T-cell (primary cell): ENCODE results near the gene C6orf47. TPM values are rescaled to one million over a fixed set of nuclear protein-coding genes. Genes with fewer than 3 reads are reported as not detected.

Experiments used
- ATAC-seq, 4 experiments: fragments of 200-7000 bp in 3 of 4; fragments of 150-1000 bp in 1 of 4; cut with Tn5 transposase; replicated peaks in 1 of 4; 1 replicate in 3 of 4; 2 replicates in 1 of 4; pipeline ENCODE4 v1.10.0; 2021; ENCODE audit warnings: moderate library complexity in 3 of 4, mild to moderate bottlenecking in 2 of 4, moderate number of reproducible peaks in 1 of 4
- CTCF ChIA-PET, 2 donors: fragments of 300-600 bp; sonication (Branson Sonifier 250); formaldehyde crosslinking; loops; one replicate each; lab custom pipeline; 2022; ENCODE audit warnings: antibody characterized with exemption in 2 of 2; lab: Charles Lee
- POLR2A ChIA-PET, 2 donors: fragments of 300-600 bp; sonication (Branson Sonifier 250); formaldehyde crosslinking; loops; one replicate each; lab custom pipeline; 2022; ENCODE audit warnings: antibody characterized with exemption in 2 of 2; lab: Charles Lee
- DNase-seq, 35 experiments: peaks; one replicate each; pipeline versions ENCODE4 v3.0.0 to v3.0.0-alpha.2; 2013 to 2023
- H3K27ac ChIP-seq: one replicate; pipeline ENCODE4 v1.5.1; 2013; ENCODE audit warnings: low read length
- H3K27me3 ChIP-seq, 2 experiments: replicated peaks in 1 of 2; 1 replicate in 1 of 2; 2 replicates in 1 of 2; pipeline versions ENCODE4 v1.6.1 to v1.7.0; 2013; ENCODE audit warnings: low read length in 1 of 2, mixed read lengths in 1 of 2; ENCODE audit not compliant: control insufficient read depth in 2 of 2, insufficient read depth in 2 of 2; ENCODE audit errors: extremely low read depth in 1 of 2
- H3K36me3 ChIP-seq, 2 donors: 1 replicate in 1 of 2; 2 replicates in 1 of 2; pipeline versions ENCODE4 v1.6.1 to v1.7.0; 2013; ENCODE audit warnings: low read length in 1 of 2; ENCODE audit not compliant: control insufficient read depth in 2 of 2, insufficient read depth in 1 of 2; ENCODE audit errors: extremely low read depth in 1 of 2
- H3K4me1 ChIP-seq, 2 experiments: 1 replicate in 1 of 2; 2 replicates in 1 of 2; pipeline versions ENCODE4 v1.6.1 to v1.7.0; 2013; ENCODE audit warnings: low read length in 2 of 2, mixed read lengths in 1 of 2; ENCODE audit not compliant: insufficient read depth in 2 of 2, control insufficient read depth in 1 of 2; ENCODE audit errors: extremely low read depth in 1 of 2
- H3K4me3 ChIP-seq, 2 donors: 1 replicate in 1 of 2; 2 replicates in 1 of 2; pipeline versions ENCODE4 v1.5.1 to v1.7.0; 2013; ENCODE audit warnings: mild to moderate bottlenecking in 2 of 2, low read length in 1 of 2, moderate library complexity in 1 of 2; ENCODE audit not compliant: control insufficient read depth in 1 of 2; ENCODE audit errors: extremely low read depth in 1 of 2
- H3K9me3 ChIP-seq: 2 replicates; pipeline ENCODE4 v1.7.0; 2013
- H3K27ac Mint-ChIP-seq, 2 donors: one replicate each; pipeline ENCODE4 v1.8.0; 2020 to 2021; ENCODE audit warnings: mild to moderate bottlenecking in 2 of 2, mixed read lengths in 2 of 2
- H3K27me3 Mint-ChIP-seq, 2 donors: one replicate each; pipeline ENCODE4 v1.8.0; 2021 to 2022; ENCODE audit warnings: mixed read lengths in 2 of 2
- H3K36me3 Mint-ChIP-seq: one replicate; pipeline ENCODE4 v1.8.0; 2021; ENCODE audit warnings: mixed read lengths
- H3K4me1 Mint-ChIP-seq, 3 donors: one replicate each; pipeline ENCODE4 v1.8.0; 2020 to 2022; ENCODE audit warnings: mixed read lengths in 3 of 3, mild to moderate bottlenecking in 1 of 3
- H3K4me3 Mint-ChIP-seq, 3 donors: one replicate each; pipeline ENCODE4 v1.8.0; 2020 to 2022; ENCODE audit warnings: mild to moderate bottlenecking in 3 of 3, mixed read lengths in 3 of 3, moderate library complexity in 3 of 3
- H3K9me3 Mint-ChIP-seq, 3 donors: one replicate each; pipeline ENCODE4 v1.8.0; 2020 to 2022; ENCODE audit warnings: mixed read lengths in 3 of 3
- WGBS: methylation state at CpG from one replicate; pipeline ENCODE4 v1.1.5; 2013; ENCODE audit warnings: missing lambda C conversion rate; ENCODE audit not compliant: insufficient coverage; 5-methylcytosine and 5-hydroxymethylcytosine counted together
- total RNA-seq, 35 experiments: library from RNA in 6 of 35; stranded (reverse) in 6 of 35; fragments of 120-200 nt in 1 of 35; gene quantifications; one replicate each; pipeline versions ENCODE4 v1.2.1 to v1.2.4 and lab custom pipeline; 2013 to 2026

C6orf47 gene
- total RNA-seq, 5 donors from 2014 or later (not counting 1 experiment from before 2014, with no cell fraction given), result 16.3 to 36.2 (median 33.4) TPM

DNA sequence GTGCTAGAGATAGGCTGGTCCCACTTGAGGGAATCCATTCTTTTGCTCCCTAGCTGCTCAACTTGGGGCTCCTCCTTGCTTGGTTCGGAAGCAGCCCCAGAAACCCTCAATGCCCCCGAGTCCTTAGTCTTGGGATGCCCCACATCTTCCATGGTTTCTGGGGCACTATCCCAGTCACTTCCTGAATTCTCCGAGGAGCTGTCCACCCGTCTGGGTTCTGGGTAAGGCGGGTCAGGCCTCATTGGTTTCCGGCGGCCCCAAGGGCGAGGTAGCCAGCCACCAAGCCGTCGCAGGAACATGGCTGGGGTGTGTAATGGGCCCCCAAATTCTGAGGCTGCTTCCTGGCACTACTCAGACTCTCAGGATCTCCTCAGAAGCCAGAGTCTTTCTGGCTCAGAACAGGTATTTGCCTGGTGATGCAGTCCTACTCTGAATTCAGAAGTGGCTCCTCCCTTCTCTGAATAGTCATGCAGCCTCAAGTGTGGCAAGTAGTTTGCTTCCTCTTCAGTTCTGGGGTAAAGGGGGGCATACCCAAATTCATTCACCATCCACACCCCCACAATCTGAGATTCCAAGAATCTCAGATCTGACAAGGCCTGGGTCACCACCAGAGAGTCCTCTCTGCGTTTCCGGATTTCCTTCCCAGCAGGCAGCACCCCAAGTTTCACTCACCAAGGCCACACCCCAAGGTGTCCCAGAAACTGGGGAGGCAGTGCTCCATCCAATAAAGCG lies 763 bp downstream of the C6orf47 start:
- H3K4me3 Mint-ChIP-seq, result peak overlapping the region; percentile 89 to 92 (median 90)
- Histone ChIP-seq H3K4me1 (peaks cover 21 to 73% of the 10 kb centered on the region in 2 experiments), H3K27me3 (no peaks in the 10 kb centered on the region), H3K9me3 (no peaks in the 10 kb centered on the region), H3K4me3 (peak overlapping the region; percentile 73 to 82), H3K27ac (peak overlapping the region; percentile 73), H3K36me3 (peaks cover 0 to 45% of the 10 kb centered on the region in 2 donors)
- H3K27ac Mint-ChIP-seq, result peak overlapping the region; percentile 90 to 91
- H3K36me3 Mint-ChIP-seq, result peaks cover 22% of the 10 kb centered on the region
- no peaks in the 10 kb centered on the region for H3K27me3 Mint-ChIP-seq
- WGBS, result 26% methylated on average over 9 of the region's 13 CpGs
- CTCF ChIA-PET, result interaction anchor here (0.7 kb wide), 2 partner anchors 86 to 110 kb away, joined by 3 to 4 read pairs; no protein-coding TSS in a partner anchor
- DNase-seq (peak in 5 of 35 experiments; percentile 17 to 53 (median 26)), ATAC-seq (peak; percentile 34 to 42 (median 39))
- H3K4me1 Mint-ChIP-seq, result peaks cover 72 to 86% (median 76%) of the 10 kb centered on the region in 3 donors
- POLR2A ChIA-PET, result interaction anchor here in 1 of 2 donors (1.0 kb wide), 1 partner anchor 469 kb away, joined by 3 read pairs; no protein-coding TSS in a partner anchor
- no peaks in the 10 kb centered on the region for H3K9me3 Mint-ChIP-seq

DNA sequence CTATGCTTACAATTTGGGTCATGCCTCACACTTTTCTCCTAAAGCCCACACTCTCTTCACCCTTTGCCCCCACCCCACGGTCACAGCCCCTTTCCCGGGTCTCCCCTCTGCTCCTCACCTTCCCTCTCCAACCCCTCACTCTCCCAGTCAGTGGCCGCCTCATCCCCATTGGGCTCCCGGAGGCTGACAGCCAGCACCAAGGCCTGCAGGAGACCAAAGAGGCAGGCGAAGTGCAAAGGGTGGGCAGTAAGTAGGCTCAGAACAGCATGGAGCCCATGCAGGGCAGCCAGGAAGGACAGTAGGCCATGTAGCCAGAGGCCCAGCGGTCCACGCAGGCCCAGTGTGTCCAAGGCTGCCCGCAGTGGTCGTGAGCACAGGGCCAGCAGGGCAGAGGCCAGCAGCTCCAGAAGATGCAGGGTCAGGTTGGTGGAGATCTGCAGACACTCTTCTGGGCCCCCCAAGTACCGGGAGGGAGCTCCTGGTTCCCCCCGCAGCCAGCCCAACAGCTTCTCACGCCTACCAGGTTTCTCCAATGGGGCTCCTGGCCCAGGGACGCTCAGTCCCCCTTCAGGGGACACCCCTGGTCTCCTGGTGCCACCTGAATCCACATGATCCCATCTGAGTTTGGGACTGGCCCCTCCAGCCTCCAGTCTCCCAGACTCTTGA lies 1.5 kb downstream of the C6orf47 start:
- H3K4me1 Mint-ChIP-seq, result peaks cover 65 to 79% (median 69%) of the 10 kb centered on the region in 3 donors
- H3K27ac ChIP-seq, result peak overlapping the region; percentile 73
- peaks cover 0 to 45% of the 10 kb centered on the region in 2 donors for H3K36me3 ChIP-seq
- H3K27me3 ChIP-seq, result no peaks in the 10 kb centered on the region
- H3K9me3 Mint-ChIP-seq, result no peaks in the 10 kb centered on the region
- peak overlapping the region; percentile 90 to 91 for H3K27ac Mint-ChIP-seq
- peak overlapping the region; percentile 89 to 92 (median 90) for H3K4me3 Mint-ChIP-seq
- POLR2A ChIA-PET, result interaction anchor here (0.6 to 0.7 kb wide), 2 partner anchors 126 to 307 kb away, joined by 4 to 6 read pairs; no protein-coding TSS in a partner anchor
- H3K9me3 ChIP-seq, result no peaks in the 10 kb centered on the region
- DNase-seq, result no peak
- H3K4me3 ChIP-seq, result peak overlapping the region; percentile 73 to 82
- peaks cover 18 to 66% of the 10 kb centered on the region in 2 experiments for H3K4me1 ChIP-seq
- H3K27me3 Mint-ChIP-seq, result no peaks in the 10 kb centered on the region
- H3K36me3 Mint-ChIP-seq, result peaks cover 17% of the 10 kb centered on the region
- 91% methylated on average over 11 of the region's 13 CpGs for WGBS
- CTCF ChIA-PET, result interaction anchor here in 1 of 2 donors (0.7 kb wide), 2 partner anchors 13 to 1003 kb away, joined by 3 to 6 read pairs; no protein-coding TSS in a partner anchor
- ATAC-seq, result no peak

DNA sequence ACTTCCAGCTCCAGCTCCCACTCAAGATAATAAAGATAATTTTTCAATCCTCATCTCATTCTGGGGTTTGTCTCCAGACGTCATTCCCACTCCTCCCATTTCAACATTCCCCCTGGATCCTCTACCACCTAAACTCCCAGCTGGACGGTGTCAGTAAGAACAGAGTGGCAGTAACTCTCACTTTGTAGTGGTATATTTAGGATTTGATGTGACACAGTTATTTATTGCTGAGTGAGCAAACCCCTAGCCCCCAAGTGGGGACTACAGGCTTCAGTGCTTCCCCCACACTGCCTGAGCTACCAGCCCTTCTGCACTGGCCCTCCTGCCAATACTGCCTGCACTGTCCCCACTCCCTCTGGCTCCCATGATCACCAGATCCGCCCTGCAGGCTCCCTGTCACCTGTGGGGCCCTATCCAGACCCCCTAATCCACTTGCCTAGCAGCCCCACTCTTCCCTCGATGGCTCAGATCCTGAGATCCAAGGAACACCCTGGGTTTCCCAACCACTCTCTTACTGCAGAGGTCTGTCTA lies 2.4 kb downstream of the C6orf47 start:
- ATAC-seq (no peak), DNase-seq (no peak)
- peak overlapping the region; percentile 89 to 92 (median 90) for H3K4me3 Mint-ChIP-seq
- H3K9me3 Mint-ChIP-seq, result no peaks in the 10 kb centered on the region
- peaks cover 60 to 70% (median 60%) of the 10 kb centered on the region in 3 donors for H3K4me1 Mint-ChIP-seq
- H3K27ac ChIP-seq, result no peak overlapping the region
- H3K4me1 ChIP-seq, result peaks cover 16 to 64% of the 10 kb centered on the region in 2 experiments
- CTCF ChIA-PET, result interaction anchor here in 1 of 2 donors (0.6 to 0.7 kb wide), 3 partner anchors 14 to 1002 kb away, joined by 3 to 10 read pairs (median 6); no protein-coding TSS in a partner anchor
- peaks cover 0 to 41% of the 10 kb centered on the region in 2 donors for H3K36me3 ChIP-seq
- H3K9me3 ChIP-seq, result no peaks in the 10 kb centered on the region
- H3K36me3 Mint-ChIP-seq, result peaks cover 11% of the 10 kb centered on the region
- H3K4me3 ChIP-seq, result no peak overlapping the region
- no peaks in the 10 kb centered on the region for H3K27me3 ChIP-seq
- H3K27ac Mint-ChIP-seq, result peak overlapping the region; percentile 76 to 91
- no peaks in the 10 kb centered on the region for H3K27me3 Mint-ChIP-seq
- WGBS, result 85% methylated on average over 2 of the region's 4 CpGs
- POLR2A ChIA-PET, result interaction anchor here in 1 of 2 donors (0.7 kb wide), 1 partner anchor 307 kb away, joined by 4 read pairs; no protein-coding TSS in a partner anchor

DNA sequence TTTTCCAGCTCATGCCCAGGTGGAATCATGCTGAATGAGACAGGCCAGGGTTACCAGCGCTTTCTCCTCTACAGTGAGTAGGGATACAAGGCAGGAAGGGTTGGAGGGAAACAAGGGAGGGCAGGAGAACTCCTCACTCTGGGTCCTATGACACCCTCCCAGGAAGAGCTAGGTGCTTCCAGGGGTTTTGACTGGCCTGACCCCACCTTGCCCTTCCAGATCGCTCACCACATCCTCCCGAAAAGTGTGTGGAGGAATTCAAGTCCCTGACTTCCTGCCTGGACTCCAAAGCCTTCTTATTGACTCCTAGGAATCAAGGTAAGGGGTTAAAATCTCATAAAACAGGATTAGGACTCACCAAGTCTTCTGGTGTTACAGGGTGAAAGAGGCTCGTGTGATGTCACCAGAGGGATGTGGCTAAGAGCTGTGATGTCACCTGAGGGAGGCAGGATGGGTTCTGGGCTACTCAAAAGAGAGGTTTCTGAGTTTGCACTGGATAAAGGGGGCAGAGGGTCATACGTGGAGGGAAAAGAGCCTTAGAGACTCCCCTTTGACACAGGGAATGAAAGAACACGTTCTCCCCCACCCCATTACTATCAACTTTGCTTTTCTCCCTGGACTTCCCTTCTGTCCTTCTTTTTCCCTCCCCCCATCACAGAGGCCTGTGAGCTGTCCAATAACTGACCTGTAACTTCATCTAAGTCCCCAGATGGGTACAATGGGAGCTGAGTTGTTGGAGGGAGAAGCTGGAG lies 3.0 kb downstream of the C6orf47 start:
- CTCF ChIA-PET, result interaction anchor here in 1 of 2 donors (0.6 kb wide), 1 partner anchor 173 kb away, joined by 10 read pairs; no protein-coding TSS in a partner anchor
- no peak overlapping the region for H3K4me3 ChIP-seq
- no peak for ATAC-seq

DNA sequence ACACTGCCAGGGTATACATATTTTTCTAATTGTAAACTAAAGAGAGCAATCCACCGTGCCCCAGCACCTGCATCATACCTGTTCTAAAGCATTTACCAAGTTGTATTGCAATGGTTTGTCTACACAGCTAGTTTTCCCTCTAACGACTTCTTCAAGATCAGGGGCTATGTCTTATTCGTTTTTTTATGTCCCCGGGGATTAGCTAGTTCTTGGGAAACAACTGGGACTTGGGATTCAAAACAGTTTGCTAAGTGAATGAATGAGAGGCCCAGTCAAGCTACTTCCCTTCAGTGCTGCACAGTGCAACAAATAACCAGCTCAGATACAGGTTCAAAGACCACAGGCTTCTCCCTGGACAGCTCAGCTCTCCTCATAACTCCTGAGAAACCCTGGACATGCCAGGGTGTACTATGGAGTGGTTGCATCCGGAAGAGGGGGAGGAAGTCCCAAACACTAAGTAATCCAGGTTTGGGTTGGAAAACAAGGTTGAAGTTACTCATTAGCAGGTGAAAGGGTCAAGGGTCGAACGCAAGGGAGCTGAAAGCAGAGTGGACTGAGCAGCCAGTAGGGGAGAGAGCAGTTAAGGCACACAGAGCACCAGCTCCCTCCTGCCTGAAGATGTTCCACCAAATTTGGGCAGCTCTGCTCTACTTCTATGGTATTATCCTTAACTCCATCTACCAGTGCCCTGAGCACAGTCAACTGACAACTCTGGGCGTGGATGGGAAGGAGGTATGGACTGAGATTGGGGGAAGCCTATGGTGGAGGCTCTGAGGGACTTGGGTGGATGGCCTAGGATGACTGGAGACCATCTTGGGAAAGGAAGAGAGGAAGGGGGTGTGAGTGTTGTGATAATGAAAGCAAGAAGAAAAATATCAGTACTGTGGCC lies 5.0 kb downstream of the C6orf47 start, which contains the start of gene APOM:
Gene APOM, plus strand, starts transcription at position 546 of the 889 bp plus-strand sequence. Its CDS starts 73 bp downstream, at position 619.
- H3K4me1 ChIP-seq, result peaks cover 20 to 59% of the 10 kb centered on the region in 2 experiments
- H3K4me3 ChIP-seq, result no peak within 1 kb of the TSS
- H3K27me3 ChIP-seq, result no peaks in the 10 kb centered on the region
- Mint-ChIP-seq H3K9me3 (no peaks in the 10 kb centered on the region), H3K27me3 (no peaks in the 10 kb centered on the region), H3K4me3 (peak within 1 kb of the TSS in 1 of 3 donors; percentile 44), H3K4me1 (peaks cover 57 to 71% (median 67%) of the 10 kb centered on the region in 3 donors), H3K36me3 (peaks cover 7% of the 10 kb centered on the region), H3K27ac (peak within 1 kb of the TSS; percentile 52 to 60)
- ATAC-seq (no peak), DNase-seq (no peak)
- POLR2A ChIA-PET, result interaction anchor here in 1 of 2 donors (0.7 to 1.9 kb wide), 2 partner anchors 8 to 62 kb away, joined by 6 to 8 read pairs; no protein-coding TSS in a partner anchor
- peaks cover 0 to 34% of the 10 kb centered on the region in 2 donors for H3K36me3 ChIP-seq
- WGBS, result 100% methylated on average over 3 of the region's 8 CpGs
- H3K9me3 ChIP-seq, result no peaks in the 10 kb centered on the region
- CTCF ChIA-PET, result interaction anchor here in 1 of 2 donors (0.6 kb wide), 1 partner anchor 49 kb away, joined by 4 read pairs; no protein-coding TSS in a partner anchor
- no peak within 1 kb of the TSS for H3K27ac ChIP-seq

More for the DNA sequence above, 3.0 kb downstream of the C6orf47 start:
- Mint-ChIP-seq H3K9me3 (no peaks in the 10 kb centered on the region), H3K36me3 (peaks cover 10% of the 10 kb centered on the region), H3K4me1 (peaks cover 57 to 71% (median 60%) of the 10 kb centered on the region in 3 donors), H3K4me3 (peak overlapping the region; percentile 89 to 92 (median 90)), H3K27me3 (no peaks in the 10 kb centered on the region), H3K27ac (peak overlapping the region; percentile 76 to 91)
- Histone ChIP-seq H3K27me3 (no peaks in the 10 kb centered on the region), H3K36me3 (peaks cover 0 to 37% of the 10 kb centered on the region in 2 donors), H3K9me3 (no peaks in the 10 kb centered on the region), H3K4me1 (peaks cover 15 to 64% of the 10 kb centered on the region in 2 experiments), H3K27ac (peak overlapping the region; percentile 44)
- POLR2A ChIA-PET, result no interaction called here
- DNase-seq, result peak in 10 of 35 experiments; percentile 17 to 48 (median 30)
- 78% methylated on average over 1 of the region's 6 CpGs for WGBS
